Panc1 (cell line): ENCODE data around the gene CRHR2. TPM values are rescaled to one million over a fixed set of nuclear protein-coding genes. Genes with fewer than 3 reads are reported as not detected.

Experiments
- ATAC-seq: fragments of 200-7000 bp; cut with Tn5 transposase; 2 replicates; pipeline ENCODE4 v1.9.1; 2020; ENCODE audit warnings: mild to moderate bottlenecking, moderate library complexity
- BruUV-seq: library from RNA; stranded (reverse); fragments of 400-500 nt; replicated peaks from 2 replicates; lab custom pipeline; 2021; lab: Mats Ljungman, UMichigan
- CTCF ChIA-PET: fragments of 300-600 bp; sonication (Branson Sonifier 250); formaldehyde crosslinking; loops from one replicate; lab custom pipeline; 2022; ENCODE audit warnings: antibody characterized with exemption; lab: Charles Lee
- POLR2A ChIA-PET: fragments of 300-600 bp; sonication (Branson Sonifier 250); formaldehyde crosslinking; loops from one replicate; lab custom pipeline; 2022; ENCODE audit warnings: antibody characterized with exemption; lab: Charles Lee
- DNase-seq: peaks from one replicate; pipeline ENCODE4 v3.0.0-alpha.2; 2010; ENCODE audit warnings: low read depth, low spot score
- H3K27ac ChIP-seq: 2 replicates; pipeline ENCODE4 v1.5.1; 2011; ENCODE audit warnings: mild to moderate bottlenecking, low read length, inconsistent platforms
- H3K27me3 ChIP-seq: fragments of 200-500 bp; sonication (Bioruptor generic); 2 replicates; pipeline ENCODE4 v1.6.0; 2014; ENCODE audit warnings: low read length, inconsistent platforms; ENCODE audit not compliant: control insufficient read depth, insufficient read depth
- H3K36me3 ChIP-seq: fragments of 200-500 bp; sonication (Bioruptor generic); 2 replicates; pipeline ENCODE4 v1.5.1; 2014; ENCODE audit warnings: inconsistent platforms, mild to moderate bottlenecking, low read length, moderate library complexity; ENCODE audit not compliant: control insufficient read depth, insufficient read depth
- H3K4me1 ChIP-seq: 2 replicates; pipeline ENCODE4 v1.5.1; 2011; ENCODE audit warnings: inconsistent platforms, mild to moderate bottlenecking, low read length, moderate library complexity; ENCODE audit not compliant: control insufficient read depth, insufficient read depth
- H3K4me3 ChIP-seq, 2 experiments: 2 replicates each; pipeline ENCODE4 v1.5.1; 2011 to 2012; ENCODE audit warnings: low read depth in 2 of 2, low read length in 2 of 2, mild to moderate bottlenecking in 2 of 2, inconsistent platforms in 1 of 2, moderate library complexity in 1 of 2
- H3K9me3 ChIP-seq: fragments of 200-500 bp; sonication (Bioruptor generic); 2 replicates; pipeline ENCODE4 v1.5.1; 2014; ENCODE audit warnings: low read depth, mild to moderate bottlenecking, inconsistent platforms, low read length, moderate library complexity; ENCODE audit not compliant: control insufficient read depth, insufficient read depth
- CTCF ChIP-seq: fragments of 450-650 bp; IDR thresholded peaks from 2 replicates; pipeline ENCODE4 v1.5.1; 2017; ENCODE audit warnings: mild to moderate bottlenecking
- POLR2AphosphoS5 ChIP-seq: IDR thresholded peaks from 2 replicates; pipeline ENCODE4 v1.6.1; 2012; ENCODE audit warnings: mild to moderate bottlenecking, low read depth, low read length, moderate library complexity
- REST ChIP-seq, 2 experiments: IDR thresholded peaks; 2 replicates each; pipeline ENCODE4 v1.6.1; 2011 to 2012; ENCODE audit warnings: low read depth in 2 of 2, control low read depth in 1 of 2, low read length in 1 of 2, mild to moderate bottlenecking in 1 of 2, moderate library complexity in 1 of 2; ENCODE audit not compliant: insufficient read depth in 1 of 2
- SIN3A ChIP-seq: IDR thresholded peaks from 2 replicates; pipeline ENCODE4 v1.6.1; 2012; ENCODE audit warnings: low read depth, mild to moderate bottlenecking, low read length, moderate library complexity, borderline replicate concordance; ENCODE audit not compliant: insufficient read depth
- TCF7L2 ChIP-seq: IDR thresholded peaks from 2 replicates; pipeline ENCODE4 v1.6.1; 2011; ENCODE audit warnings: mild to moderate bottlenecking, low read depth, low read length, inconsistent platforms
- in situ Hi-C: cut with HindIII; loops from 2 replicates; pipeline ENCODE4 v1.10.0; 2016; ENCODE audit warnings: low sequenced_read_pairs, low pct_unique_long_range_greater_than_20kb
- intact Hi-C: fragments of 100-400 bp; cut with micrococcal nuclease; formaldehyde crosslinking; loops from one replicate; pipeline ENCODE4 v1.10.0; 2022; ENCODE audit not compliant: unreplicated experiment
- total RNA-seq: library from RNA; stranded (reverse); gene quantifications from one replicate; pipeline ENCODE4 v1.2.1, GENCODE V29; 2021; ENCODE audit not compliant: unreplicated experiment

CRHR2 gene
- total RNA-seq, 1 experiment from 2014 or later: not detected

GRCh38 chr7:30710669-30711068, 28.4 kb upstream of the CRHR2 start:
- BruUV-seq: no TSS peak
- no peak for ATAC-seq
- no peaks in the 10 kb centered on the region for H3K36me3 ChIP-seq
- ChIA-PET POLR2A (no interaction called here), CTCF (no interaction called here)
- intact Hi-C loops (no loop called here), in situ Hi-C loops (no loop called here)
- H3K4me1 ChIP-seq: no peaks in the 10 kb centered on the region
- no peak for TF ChIP-seq POLR2AphosphoS5
- no peak for TF ChIP-seq SIN3A
- no peak for TF ChIP-seq TCF7L2
- TF ChIP-seq CTCF: no peak
- TF ChIP-seq REST (IDR thresholded peaks at IDR 0.05; ENCODE audit: insufficient read depth in 1 of 2, low read depth in 2 of 2, low read length in 1 of 2): no peak
- H3K27ac ChIP-seq: no peak overlapping the region
- DNase-seq: no peak
- no peaks in the 10 kb centered on the region for H3K9me3 ChIP-seq
- no peak overlapping the region for H3K4me3 ChIP-seq
- peaks cover 2% of the 10 kb centered on the region; the same call in 1 of the 2 replicates for H3K27me3 ChIP-seq

GRCh38 chr7:30709549-30709948, 27.3 kb upstream of the CRHR2 start:
- H3K36me3 ChIP-seq: no peaks in the 10 kb centered on the region
- no peak for ATAC-seq
- in situ Hi-C loops: no loop called here
- DNase-seq: no peak
- H3K9me3 ChIP-seq: no peaks in the 10 kb centered on the region
- no peak overlapping the region for H3K27ac ChIP-seq
- intact Hi-C loops: no loop called here
- no peak overlapping the region for H3K4me3 ChIP-seq
- no peaks in the 10 kb centered on the region for H3K4me1 ChIP-seq
- TF ChIP-seq TCF7L2 (no peak), REST (IDR thresholded peaks at IDR 0.05; ENCODE audit: insufficient read depth in 1 of 2, low read depth in 2 of 2, low read length in 1 of 2) (no peak), SIN3A (no peak), CTCF (no peak), POLR2AphosphoS5 (no peak)
- POLR2A ChIA-PET: interaction anchor here (0.5 kb wide), 1 partner anchor 280 kb away, joined by 8 read pairs; no protein-coding TSS in a partner anchor
- no TSS peak for BruUV-seq
- peaks cover 2% of the 10 kb centered on the region; the same call in 1 of the 2 replicates for H3K27me3 ChIP-seq
- CTCF ChIA-PET: no interaction called here
